ENCODE results near the gene NLN. TPM values are rescaled to one million over a fixed set of nuclear protein-coding genes. Genes with fewer than 3 reads are reported as not detected.

NLN gene
- total and polyA plus RNA-seq, 2 donors (not counting 1 experiment from before 2014, with no cell fraction given): 1.7 to 6.8 TPM

- H4K20me1 ChIP-seq (ENCODE audit: control insufficient read depth, insufficient read depth, low read length, poor library complexity, severe bottlenecking): no peaks in the 10 kb centered on the region
- 90% methylated on average over 1 of the region's 4 CpGs for WGBS (ENCODE audit: insufficient coverage)
- ChIA-PET CTCF (no interaction called here), POLR2A (no interaction called here)
- no peak overlapping the region for H2AFZ ChIP-seq (ENCODE audit: insufficient read depth, low read depth, low read length, poor library complexity, severe bottlenecking)
- TF ChIP-seq EZH2 (IDR thresholded peaks at IDR 0.05; ENCODE audit: borderline replicate concordance, insufficient read depth, low read depth, low read length, poor library complexity, severe bottlenecking) (no peak), CTCF (IDR thresholded peaks at IDR 0.05) (no peak)
- DNase-seq: no peak
- no peaks in the 10 kb centered on the region for H3K36me3 ChIP-seq (replicated peaks in 1 of 2; ENCODE audit: control extremely low read depth in 1 of 2, control insufficient read depth in 1 of 2, extremely low read depth in 1 of 2, insufficient read depth in 2 of 2, low read length in 1 of 2)
- peaks cover 12% of the 10 kb centered on the region for H3K79me2 ChIP-seq (ENCODE audit: control insufficient read depth, insufficient read depth, low read length)
- no peaks in the 10 kb centered on the region for H3K9me3 ChIP-seq (ENCODE audit: control extremely low read depth in 1 of 3, control insufficient read depth in 2 of 3, insufficient read depth in 1 of 3, low read length in 2 of 3)
- peaks cover 15% of the 10 kb centered on the region for H3K4me1 Mint-ChIP-seq
- no peak overlapping the region for H3K4me3 ChIP-seq (ENCODE audit: control extremely low read depth in 1 of 5, extremely low read depth in 1 of 5, insufficient read depth in 1 of 5, low read depth in 2 of 5, low read length in 4 of 5)
- peaks cover 2% of the 10 kb centered on the region for H3K9me3 Mint-ChIP-seq (ENCODE audit: insufficient read depth)
- intact Hi-C loops (cut with micrococcal nuclease): no loop called here
- no peaks in the 10 kb centered on the region for H3K27me3 ChIP-seq (replicated peaks in 1 of 4; ENCODE audit: control extremely low read depth in 1 of 4, control insufficient read depth in 3 of 4, insufficient read depth in 4 of 4, low read length in 3 of 4)
- no peak overlapping the region for H3K4me2 ChIP-seq (replicated peaks; ENCODE audit: low read depth, low read length, poor library complexity, severe bottlenecking)
- H3K27ac Mint-ChIP-seq: no peak overlapping the region
- no peak for ATAC-seq (ENCODE audit: low read depth)
- H3K4me3 Mint-ChIP-seq: no peak overlapping the region
- peaks cover 12 to 13% of the 10 kb centered on the region in 2 donors for H3K4me1 ChIP-seq (ENCODE audit: control insufficient read depth in 2 of 2, insufficient read depth in 2 of 2, low read length in 2 of 2)
- no peaks in the 10 kb centered on the region for H3K27me3 Mint-ChIP-seq
- H3K27ac ChIP-seq (ENCODE audit: low read length in 2 of 2): no peak overlapping the region
- H3K9ac ChIP-seq (ENCODE audit: low read length): no peak overlapping the region
Measured at GRCh38 chr5:65738305-65738704, 16.3 kb downstream of the NLN start.

GRCh38 chr5:65739162-65739561 lies 17.2 kb downstream of the NLN start:
- Histone ChIP-seq H3K27ac (ENCODE audit: low read length in 2 of 2) (no peak overlapping the region), H3K4me2 (replicated peaks; ENCODE audit: low read depth, low read length, poor library complexity, severe bottlenecking) (no peak overlapping the region), H3K4me1 (ENCODE audit: control insufficient read depth in 2 of 2, insufficient read depth in 2 of 2, low read length in 2 of 2) (peaks cover 12% of the 10 kb centered on the region in 2 donors), H3K9ac (ENCODE audit: low read length) (no peak overlapping the region), H3K9me3 (ENCODE audit: control extremely low read depth in 1 of 3, control insufficient read depth in 2 of 3, insufficient read depth in 1 of 3, low read length in 2 of 3) (no peaks in the 10 kb centered on the region), H3K36me3 (replicated peaks in 1 of 2; ENCODE audit: control extremely low read depth in 1 of 2, control insufficient read depth in 1 of 2, extremely low read depth in 1 of 2, insufficient read depth in 2 of 2, low read length in 1 of 2) (no peaks in the 10 kb centered on the region), H3K27me3 (replicated peaks in 1 of 4; ENCODE audit: control extremely low read depth in 1 of 4, control insufficient read depth in 3 of 4, insufficient read depth in 4 of 4, low read length in 3 of 4) (no peaks in the 10 kb centered on the region), H4K20me1 (ENCODE audit: control insufficient read depth, insufficient read depth, low read length, poor library complexity, severe bottlenecking) (no peaks in the 10 kb centered on the region), H3K79me2 (ENCODE audit: control insufficient read depth, insufficient read depth, low read length) (peaks cover 12% of the 10 kb centered on the region), H2AFZ (ENCODE audit: insufficient read depth, low read depth, low read length, poor library complexity, severe bottlenecking) (no peak overlapping the region), H3K4me3 (ENCODE audit: control extremely low read depth in 1 of 5, extremely low read depth in 1 of 5, insufficient read depth in 1 of 5, low read depth in 2 of 5, low read length in 4 of 5) (no peak overlapping the region)
- Mint-ChIP-seq H3K4me1 (peaks cover 14% of the 10 kb centered on the region), H3K4me3 (no peak overlapping the region), H3K27ac (no peak overlapping the region), H3K27me3 (no peaks in the 10 kb centered on the region), H3K9me3 (ENCODE audit: insufficient read depth) (peaks cover 2% of the 10 kb centered on the region)
- no peak for DNase-seq
- TF ChIP-seq CTCF (IDR thresholded peaks at IDR 0.05) (no peak), EZH2 (IDR thresholded peaks at IDR 0.05; ENCODE audit: borderline replicate concordance, insufficient read depth, low read depth, low read length, poor library complexity, severe bottlenecking) (no peak)
- ChIA-PET CTCF (no interaction called here), POLR2A (no interaction called here)
- ATAC-seq (ENCODE audit: low read depth): no peak
- intact Hi-C loops (cut with micrococcal nuclease): no loop called here

All from B cell (primary cell).